GM12891 (cell line): ENCODE data around the gene OCSTAMP.

ENCODE experiments used
- PAX5 ChIP-seq: IDR thresholded peaks from 2 replicates; pipeline ENCODE4 v1.6.1; 2011; ENCODE audit warnings: low read length, moderate library complexity, mild to moderate bottlenecking; ENCODE audit not compliant: insufficient read depth, severe bottlenecking
- POLR2A ChIP-seq: IDR thresholded peaks from 2 replicates; pipeline ENCODE4 v1.6.1; 2011; ENCODE audit warnings: low read depth, low read length, control low read depth
- POLR2AphosphoS5 ChIP-seq: IDR thresholded peaks from 2 replicates; pipeline ENCODE4 v1.6.1; 2011; ENCODE audit warnings: low read depth, low read length, control low read depth
- TAF1 ChIP-seq: IDR thresholded peaks from 2 replicates; pipeline ENCODE4 v1.6.1; 2011; ENCODE audit warnings: low read depth, low read length, control low read depth

DNA sequence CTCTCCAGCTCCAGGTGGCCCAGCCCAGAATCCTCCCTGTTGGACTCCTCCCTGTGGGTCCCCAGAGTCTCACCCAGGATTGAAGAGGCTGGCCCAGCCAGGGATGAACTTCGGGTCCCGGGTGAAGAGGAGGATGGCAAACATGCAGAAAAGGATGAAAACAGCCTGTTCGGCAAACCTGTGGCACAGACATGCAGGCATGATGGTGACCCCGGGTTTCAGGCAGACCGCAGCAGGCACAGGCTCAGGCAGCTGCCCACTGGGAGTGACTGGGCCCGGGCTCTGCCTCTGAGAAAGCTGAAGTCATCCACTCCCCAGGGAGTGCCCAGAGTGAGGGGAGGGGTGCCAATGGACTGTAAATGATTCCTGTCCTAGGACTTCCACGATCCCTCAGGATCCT is 37.5 kb upstream of the OCSTAMP start:
- TF ChIP-seq POLR2AphosphoS5 (no peak), POLR2A (no peak), TAF1 (no peak), PAX5 (no peak)
